PC-3 (cell line): Measurements from ENCODE around the gene MPZ. TPM values are rescaled to one million over a fixed set of nuclear protein-coding genes. Genes with fewer than 3 reads are reported as not detected.

ENCODE experiments used
- ATAC-seq: fragments of 200-7000 bp; cut with Tn5 transposase; 2 replicates; pipeline ENCODE4 v1.9.1; 2020; ENCODE audit warnings: mild to moderate bottlenecking, moderate library complexity
- Bru-seq: library from RNA; stranded (reverse); fragments of 400-500 nt; gene quantifications from one replicate; lab custom pipeline; 2021; lab: Mats Ljungman, UMichigan
- BruChase-seq, 2 experiments: library from RNA; stranded (reverse); fragments of 400-500 nt; gene quantifications; one replicate each; lab custom pipeline; 2021; lab: Mats Ljungman, UMichigan
- BruUV-seq: library from RNA; stranded (reverse); fragments of 400-500 nt; replicated peaks from 2 replicates; lab custom pipeline; 2021; lab: Mats Ljungman, UMichigan
- CTCF ChIA-PET: fragments of 300-600 bp; sonication (Branson Sonifier 250); formaldehyde crosslinking; loops from one replicate; lab custom pipeline; 2022; ENCODE audit warnings: antibody characterized with exemption; lab: Charles Lee
- POLR2A ChIA-PET: fragments of 300-600 bp; sonication (Branson Sonifier 250); formaldehyde crosslinking; loops from one replicate; lab custom pipeline; 2022; ENCODE audit warnings: antibody characterized with exemption; ENCODE audit not compliant: unreplicated experiment; lab: Charles Lee
- DNase-seq: peaks from one replicate; pipeline ENCODE4 v3.0.0-alpha.2; 2015
- H2AFZ ChIP-seq: fragments of 300-600 bp; sonication (generic); 2 replicates; pipeline ENCODE4 v1.6.0; 2016; ENCODE audit warnings: antibody characterized with exemption, low read length
- H3F3A ChIP-seq: fragments of 300-600 bp; sonication (generic); one replicate; pipeline ENCODE4 v1.6.0; 2017; ENCODE audit warnings: antibody characterized with exemption, low read length, control low read depth, mild to moderate bottlenecking; ENCODE audit not compliant: unreplicated experiment
- H3K27ac ChIP-seq: fragments of 300-600 bp; sonication (generic); 2 replicates; pipeline ENCODE4 v1.5.1; 2016; ENCODE audit warnings: mild to moderate bottlenecking, low read length
- H3K27me3 ChIP-seq: fragments of 300-600 bp; sonication (generic); 2 replicates; pipeline ENCODE4 v1.6.1; 2016; ENCODE audit warnings: low read length, mixed read lengths
- H3K36me3 ChIP-seq: fragments of 300-600 bp; sonication (generic); 2 replicates; pipeline ENCODE4 v1.6.1; 2016; ENCODE audit warnings: low read depth, mixed run types, low read length, mixed read lengths
- H3K4me1 ChIP-seq: fragments of 300-600 bp; sonication (generic); 2 replicates; pipeline ENCODE4 v1.5.1; 2016; ENCODE audit warnings: low read length; ENCODE audit not compliant: insufficient read depth
- H3K4me2 ChIP-seq: fragments of 300-600 bp; sonication (generic); 2 replicates; pipeline ENCODE4 v1.6.0; 2016; ENCODE audit warnings: low read length
- H3K4me3 ChIP-seq: fragments of 300-600 bp; sonication (generic); 2 replicates; pipeline ENCODE4 v1.5.1; 2016; ENCODE audit warnings: mild to moderate bottlenecking, low read length, mixed read lengths
- H3K79me2 ChIP-seq: fragments of 300-600 bp; sonication (generic); 2 replicates; pipeline ENCODE4 v1.6.1; 2017; ENCODE audit warnings: low read length, mixed read lengths
- H3K9ac ChIP-seq: fragments of 300-600 bp; sonication (generic); 2 replicates; pipeline ENCODE4 v1.6.0; 2016; ENCODE audit warnings: mild to moderate bottlenecking, low read length
- H3K9me2 ChIP-seq: fragments of 300-600 bp; sonication (generic); replicated peaks from 2 replicates; pipeline ENCODE4 v1.6.1; 2016; ENCODE audit warnings: mixed run types, low read length, mixed read lengths
- H3K9me3 ChIP-seq: fragments of 300-600 bp; sonication (generic); 2 replicates; pipeline ENCODE4 v1.6.1; 2016; ENCODE audit warnings: low read length, mixed read lengths
- H4K20me1 ChIP-seq: fragments of 300-600 bp; sonication (generic); 2 replicates; pipeline ENCODE4 v1.6.1; 2016; ENCODE audit warnings: low read length, mixed read lengths
- EZH2 ChIP-seq: fragments of 300-600 bp; sonication (generic); IDR thresholded peaks from one replicate; pipeline ENCODE4 v1.6.1; 2017; ENCODE audit warnings: antibody characterized with exemption, mild to moderate bottlenecking, low read length; ENCODE audit not compliant: unreplicated experiment
- EZH2phosphoT487 ChIP-seq: fragments of 300-600 bp; sonication (generic); IDR thresholded peaks from 2 replicates; pipeline ENCODE4 v1.6.1; 2018; ENCODE audit warnings: mild to moderate bottlenecking, antibody characterized with exemption, low read length, borderline replicate concordance
- intact Hi-C: fragments of 100-400 bp; cut with micrococcal nuclease; formaldehyde crosslinking; loops from 2 replicates; pipeline ENCODE4 v1.9.0; 2023
- long read RNA-seq: library from polyadenylated mRNA; unstranded; transcript quantifications from one replicate; pipeline ENCODE4 v2.0.0, GENCODE V29; 2021; ENCODE audit not compliant: unreplicated experiment
- total RNA-seq: library from RNA; depleted of rRNA; stranded (reverse); fragments of >200 nt; gene quantifications from 2 replicates; pipeline ENCODE4 v1.2.3, GENCODE V29; 2014; rRNA removed
- TF ChIP-seq, protein P1 (sequence below): fragments of 300-600 bp; sonication (generic); conservative IDR thresholded peaks from 2 replicates; pipeline ENCODE4 v1.5.1; 2017; ENCODE audit warnings: antibody characterized with exemption, low read depth, mild to moderate bottlenecking, low read length

MPZ gene
- total RNA-seq, result 0.18 TPM in 1 of 2 replicates, not detected in the other
- percentile 11 among the genes with signal in this experiment for Bru-seq, nascent RNA
- percentile 15 among the genes with signal in this experiment for BruChase-seq, experiment 1, labeled RNA remaining after a 6-hour chase
- not detected for BruChase-seq, experiment 2, labeled RNA remaining after a 2-hour chase
- long read RNA-seq, partial matches to known transcripts, result 1 of 2 reads
- long read RNA-seq, other reads (novel, unspliced or antisense), result 1 of 2 reads

DNA sequence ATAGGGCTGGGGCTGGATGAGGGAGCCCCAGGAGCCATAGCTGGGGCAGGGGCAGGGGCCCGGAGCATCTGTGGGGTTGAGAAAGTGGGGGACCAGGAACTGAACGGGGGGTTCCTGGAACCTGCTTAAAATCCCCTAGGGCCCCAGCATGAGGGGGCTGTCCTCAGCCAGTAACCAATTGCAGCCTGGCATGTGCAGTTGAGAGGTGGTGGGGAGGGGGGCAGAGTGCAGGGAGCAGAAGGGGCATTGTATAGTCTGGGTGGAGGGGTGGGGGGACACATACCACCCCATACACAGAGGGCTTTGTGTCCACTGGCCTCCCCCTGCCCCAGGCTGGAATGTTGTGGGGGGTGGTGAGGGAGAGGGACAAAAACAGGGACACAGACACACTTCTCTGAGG is at the start of gene MPZ:
TSS of gene MPZ (minus strand) at position 101 of the 400 bp plus-strand sequence. CDS start at position 38, 63 bp downstream.
- no peaks in the 10 kb centered on the region for H3K9me3 ChIP-seq
- peaks cover 6% of the 10 kb centered on the region for H3K79me2 ChIP-seq
- ATAC-seq (no peak), DNase-seq (no peak)
- no peak within 1 kb of the TSS for H2AFZ ChIP-seq
- H3K9ac ChIP-seq, result no peak within 1 kb of the TSS
- H3K27me3 ChIP-seq, result no peaks in the 10 kb centered on the region
- H3K4me1 ChIP-seq, result peaks cover 3% of the 10 kb centered on the region; the same call in 1 of the 2 replicates
- H3K36me3 ChIP-seq, result no peaks in the 10 kb centered on the region
- intact Hi-C loops, result no loop called here
- no peaks in the 10 kb centered on the region for H3F3A ChIP-seq
- no peaks in the 10 kb centered on the region for H4K20me1 ChIP-seq
- no peak within 1 kb of the TSS for H3K4me2 ChIP-seq
- no peak within 1 kb of the TSS for H3K27ac ChIP-seq
- no peaks in the 10 kb centered on the region for H3K9me2 ChIP-seq
- ChIA-PET POLR2A (no interaction called here), CTCF (no interaction called here)
- BruUV-seq, result no TSS peak
- TF ChIP-seq, protein P1, sequence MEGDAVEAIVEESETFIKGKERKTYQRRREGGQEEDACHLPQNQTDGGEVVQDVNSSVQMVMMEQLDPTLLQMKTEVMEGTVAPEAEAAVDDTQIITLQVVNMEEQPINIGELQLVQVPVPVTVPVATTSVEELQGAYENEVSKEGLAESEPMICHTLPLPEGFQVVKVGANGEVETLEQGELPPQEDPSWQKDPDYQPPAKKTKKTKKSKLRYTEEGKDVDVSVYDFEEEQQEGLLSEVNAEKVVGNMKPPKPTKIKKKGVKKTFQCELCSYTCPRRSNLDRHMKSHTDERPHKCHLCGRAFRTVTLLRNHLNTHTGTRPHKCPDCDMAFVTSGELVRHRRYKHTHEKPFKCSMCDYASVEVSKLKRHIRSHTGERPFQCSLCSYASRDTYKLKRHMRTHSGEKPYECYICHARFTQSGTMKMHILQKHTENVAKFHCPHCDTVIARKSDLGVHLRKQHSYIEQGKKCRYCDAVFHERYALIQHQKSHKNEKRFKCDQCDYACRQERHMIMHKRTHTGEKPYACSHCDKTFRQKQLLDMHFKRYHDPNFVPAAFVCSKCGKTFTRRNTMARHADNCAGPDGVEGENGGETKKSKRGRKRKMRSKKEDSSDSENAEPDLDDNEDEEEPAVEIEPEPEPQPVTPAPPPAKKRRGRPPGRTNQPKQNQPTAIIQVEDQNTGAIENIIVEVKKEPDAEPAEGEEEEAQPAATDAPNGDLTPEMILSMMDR, result no peak
- TF ChIP-seq EZH2 (no peak), EZH2phosphoT487 (no peak)
- H3K4me3 ChIP-seq, result no peak within 1 kb of the TSS

DNA sequence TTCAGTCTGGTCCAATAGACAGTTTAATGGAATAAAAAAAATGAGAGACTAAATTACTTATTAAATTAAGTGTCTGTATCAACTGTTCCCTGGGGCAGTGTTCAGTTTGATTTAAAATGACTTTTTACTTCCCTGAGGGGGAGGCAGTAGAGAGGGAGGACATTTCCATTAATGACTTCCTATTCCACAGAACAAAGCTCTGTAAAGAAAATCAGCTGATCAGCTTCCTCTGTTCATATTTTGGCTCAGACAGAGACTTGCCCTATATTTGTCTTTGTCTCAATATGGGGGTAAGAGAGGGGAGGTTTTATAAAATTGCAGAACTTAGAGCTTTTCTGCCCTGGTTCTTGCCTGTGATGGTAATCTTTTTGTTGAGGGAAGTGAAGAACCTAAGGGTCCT is 49.5 kb upstream of the MPZ start:
- no peak overlapping the region for H3K4me2 ChIP-seq
- DNase-seq, result no peak
- no peaks in the 10 kb centered on the region for H3K4me1 ChIP-seq
- no peak for ATAC-seq
- BruUV-seq, result no TSS peak
- H4K20me1 ChIP-seq, result no peaks in the 10 kb centered on the region
- H2AFZ ChIP-seq, result no peak overlapping the region
- ChIA-PET POLR2A (no interaction called here), CTCF (interaction anchor here (0.6 kb wide), 1 partner anchor 111 kb away, joined by 4 read pairs; no protein-coding TSS in a partner anchor)
- H3K36me3 ChIP-seq, result peaks cover 8% of the 10 kb centered on the region; the same call in 1 of the 2 replicates
- H3K9me2 ChIP-seq, result no peaks in the 10 kb centered on the region
- no peaks in the 10 kb centered on the region for H3K27me3 ChIP-seq
- H3F3A ChIP-seq, result no peaks in the 10 kb centered on the region
- no peak overlapping the region for H3K9ac ChIP-seq
- H3K9me3 ChIP-seq, result no peaks in the 10 kb centered on the region
- TF ChIP-seq, protein P1, result no peak
- TF ChIP-seq EZH2phosphoT487 (no peak), EZH2 (no peak)
- intact Hi-C loops, result no loop called here
- H3K79me2 ChIP-seq, result no peaks in the 10 kb centered on the region
- H3K27ac ChIP-seq, result no peak overlapping the region
- no peak overlapping the region for H3K4me3 ChIP-seq

GRCh38 chr1:161357073-161357472 is 47.3 kb upstream of the MPZ start:
- Histone ChIP-seq H3K79me2 (no peaks in the 10 kb centered on the region), H3K4me2 (no peak overlapping the region), H3K36me3 (peaks cover 7% of the 10 kb centered on the region; the same call in 1 of the 2 replicates), H3K9me3 (no peaks in the 10 kb centered on the region), H3K27ac (no peak overlapping the region), H3K4me3 (no peak overlapping the region), H4K20me1 (no peaks in the 10 kb centered on the region), H3K4me1 (no peaks in the 10 kb centered on the region), H3K27me3 (no peaks in the 10 kb centered on the region), H3K9ac (no peak overlapping the region), H3K9me2 (no peaks in the 10 kb centered on the region), H2AFZ (no peak overlapping the region), H3F3A (no peaks in the 10 kb centered on the region)
- BruUV-seq, result no TSS peak
- ChIA-PET POLR2A (no interaction called here), CTCF (interaction anchor here (0.6 to 1.2 kb wide), 2 partner anchors 11 to 25 kb away, joined by 3 read pairs; no protein-coding TSS in a partner anchor)
- DNase-seq, result peak; percentile 4
- intact Hi-C loops, result no loop called here
- TF ChIP-seq EZH2 (no peak), EZH2phosphoT487 (no peak)
- TF ChIP-seq, protein P1, result no peak
- no peak for ATAC-seq
